PC-3 (cell line): ENCODE measurements around the gene MPP2. TPM values are rescaled to one million over a fixed set of nuclear protein-coding genes. Genes with fewer than 3 reads are reported as not detected.
"Not testable (repeated sequence)": the region's sequence is repeated elsewhere in the genome, so short reads cannot be mapped to it uniquely, and the experiment has no call there.

Experiments
- ATAC-seq: fragments of 200-7000 bp; cut with Tn5 transposase; 2 replicates; pipeline ENCODE4 v1.9.1; 2020; ENCODE audit warnings: mild to moderate bottlenecking, moderate library complexity
- BruUV-seq: library from RNA; stranded (reverse); fragments of 400-500 nt; replicated peaks from 2 replicates; lab custom pipeline; 2021; lab: Mats Ljungman, UMichigan
- CTCF ChIA-PET: fragments of 300-600 bp; sonication (Branson Sonifier 250); formaldehyde crosslinking; loops from one replicate; lab custom pipeline; 2022; ENCODE audit warnings: antibody characterized with exemption; lab: Charles Lee
- POLR2A ChIA-PET: fragments of 300-600 bp; sonication (Branson Sonifier 250); formaldehyde crosslinking; loops from one replicate; lab custom pipeline; 2022; ENCODE audit warnings: antibody characterized with exemption; ENCODE audit not compliant: unreplicated experiment; lab: Charles Lee
- DNase-seq: peaks from one replicate; pipeline ENCODE4 v3.0.0-alpha.2; 2015
- H2AFZ ChIP-seq: fragments of 300-600 bp; sonication (generic); 2 replicates; pipeline ENCODE4 v1.6.0; 2016; ENCODE audit warnings: antibody characterized with exemption, low read length
- H3F3A ChIP-seq: fragments of 300-600 bp; sonication (generic); one replicate; pipeline ENCODE4 v1.6.0; 2017; ENCODE audit warnings: antibody characterized with exemption, low read length, control low read depth, mild to moderate bottlenecking; ENCODE audit not compliant: unreplicated experiment
- H3K27ac ChIP-seq: fragments of 300-600 bp; sonication (generic); 2 replicates; pipeline ENCODE4 v1.5.1; 2016; ENCODE audit warnings: mild to moderate bottlenecking, low read length
- H3K27me3 ChIP-seq: fragments of 300-600 bp; sonication (generic); 2 replicates; pipeline ENCODE4 v1.6.1; 2016; ENCODE audit warnings: low read length, mixed read lengths
- H3K36me3 ChIP-seq: fragments of 300-600 bp; sonication (generic); 2 replicates; pipeline ENCODE4 v1.6.1; 2016; ENCODE audit warnings: low read depth, mixed run types, low read length, mixed read lengths
- H3K4me1 ChIP-seq: fragments of 300-600 bp; sonication (generic); 2 replicates; pipeline ENCODE4 v1.5.1; 2016; ENCODE audit warnings: low read length; ENCODE audit not compliant: insufficient read depth
- H3K4me2 ChIP-seq: fragments of 300-600 bp; sonication (generic); 2 replicates; pipeline ENCODE4 v1.6.0; 2016; ENCODE audit warnings: low read length
- H3K4me3 ChIP-seq: fragments of 300-600 bp; sonication (generic); 2 replicates; pipeline ENCODE4 v1.5.1; 2016; ENCODE audit warnings: mild to moderate bottlenecking, low read length, mixed read lengths
- H3K79me2 ChIP-seq: fragments of 300-600 bp; sonication (generic); 2 replicates; pipeline ENCODE4 v1.6.1; 2017; ENCODE audit warnings: low read length, mixed read lengths
- H3K9ac ChIP-seq: fragments of 300-600 bp; sonication (generic); 2 replicates; pipeline ENCODE4 v1.6.0; 2016; ENCODE audit warnings: mild to moderate bottlenecking, low read length
- H3K9me2 ChIP-seq: fragments of 300-600 bp; sonication (generic); replicated peaks from 2 replicates; pipeline ENCODE4 v1.6.1; 2016; ENCODE audit warnings: mixed run types, low read length, mixed read lengths
- H3K9me3 ChIP-seq: fragments of 300-600 bp; sonication (generic); 2 replicates; pipeline ENCODE4 v1.6.1; 2016; ENCODE audit warnings: low read length, mixed read lengths
- H4K20me1 ChIP-seq: fragments of 300-600 bp; sonication (generic); 2 replicates; pipeline ENCODE4 v1.6.1; 2016; ENCODE audit warnings: low read length, mixed read lengths
- EZH2 ChIP-seq: fragments of 300-600 bp; sonication (generic); IDR thresholded peaks from one replicate; pipeline ENCODE4 v1.6.1; 2017; ENCODE audit warnings: antibody characterized with exemption, mild to moderate bottlenecking, low read length; ENCODE audit not compliant: unreplicated experiment
- EZH2phosphoT487 ChIP-seq: fragments of 300-600 bp; sonication (generic); IDR thresholded peaks from 2 replicates; pipeline ENCODE4 v1.6.1; 2018; ENCODE audit warnings: mild to moderate bottlenecking, antibody characterized with exemption, low read length, borderline replicate concordance
- intact Hi-C: fragments of 100-400 bp; cut with micrococcal nuclease; formaldehyde crosslinking; loops from 2 replicates; pipeline ENCODE4 v1.9.0; 2023
- total RNA-seq: library from RNA; depleted of rRNA; stranded (reverse); fragments of >200 nt; gene quantifications from 2 replicates; pipeline ENCODE4 v1.2.3, GENCODE V29; 2014
- TF ChIP-seq, protein P1 (sequence below): fragments of 300-600 bp; sonication (generic); conservative IDR thresholded peaks from 2 replicates; pipeline ENCODE4 v1.5.1; 2017; ENCODE audit warnings: antibody characterized with exemption, low read depth, mild to moderate bottlenecking, low read length

MPP2 gene
- total RNA-seq, 1 experiment from 2014 or later = 8.2 TPM

DNA sequence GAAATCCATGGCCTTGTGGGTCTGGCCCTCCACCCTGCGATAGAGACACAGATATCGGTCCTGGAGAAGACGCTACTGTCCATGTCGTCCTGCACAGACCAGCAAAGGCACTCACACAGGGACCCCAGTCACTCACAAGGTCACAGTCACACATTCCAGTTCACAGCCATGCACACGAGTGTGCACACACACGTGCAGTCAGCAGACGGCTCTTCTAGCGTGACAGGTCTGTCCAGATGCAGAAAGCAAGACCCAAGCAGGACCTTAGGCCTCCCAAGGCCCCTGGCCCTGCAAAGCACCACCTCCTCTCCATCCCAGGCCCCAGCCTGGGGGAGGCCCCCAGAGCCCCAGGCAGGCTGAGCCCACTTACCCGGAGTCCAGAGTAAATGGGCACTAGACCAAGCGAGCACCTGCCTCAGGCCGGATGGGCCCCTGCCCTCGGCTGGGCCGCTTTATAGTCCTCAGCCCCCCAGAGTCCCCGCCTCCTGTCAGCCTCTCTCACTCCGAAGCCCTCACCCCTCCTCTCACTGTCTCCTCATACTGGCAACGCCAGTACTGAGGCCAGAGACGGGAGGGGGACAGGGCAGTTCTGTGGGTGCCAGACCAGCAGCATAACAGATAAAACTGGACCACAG lies 34.8 kb upstream of the MPP2 start, which contains the start of gene PPY:
Gene PPY (minus strand): TSS at position 426 of the 635 bp plus-strand sequence. CDS start 822 bp downstream, outside the sequence.
- Histone ChIP-seq H4K20me1 (no peaks in the 10 kb centered on the region), H3K79me2 (no peaks in the 10 kb centered on the region), H2AFZ (no peak within 1 kb of the TSS), H3K9me2 (no peaks in the 10 kb centered on the region), H3F3A (no peaks in the 10 kb centered on the region), H3K9ac (no peak within 1 kb of the TSS), H3K27ac (no peak within 1 kb of the TSS), H3K9me3 (no peaks in the 10 kb centered on the region), H3K27me3 (no peaks in the 10 kb centered on the region), H3K4me2 (no peak within 1 kb of the TSS), H3K4me1 (no peaks in the 10 kb centered on the region), H3K36me3 (no peaks in the 10 kb centered on the region), H3K4me3 (no peak within 1 kb of the TSS)
- ChIA-PET POLR2A (no interaction called here), CTCF (no interaction called here)
- DNase-seq (no peak), ATAC-seq (no peak)
- intact Hi-C loops = no loop called here
- TF ChIP-seq EZH2 = no peak
- BruUV-seq = no TSS peak

DNA sequence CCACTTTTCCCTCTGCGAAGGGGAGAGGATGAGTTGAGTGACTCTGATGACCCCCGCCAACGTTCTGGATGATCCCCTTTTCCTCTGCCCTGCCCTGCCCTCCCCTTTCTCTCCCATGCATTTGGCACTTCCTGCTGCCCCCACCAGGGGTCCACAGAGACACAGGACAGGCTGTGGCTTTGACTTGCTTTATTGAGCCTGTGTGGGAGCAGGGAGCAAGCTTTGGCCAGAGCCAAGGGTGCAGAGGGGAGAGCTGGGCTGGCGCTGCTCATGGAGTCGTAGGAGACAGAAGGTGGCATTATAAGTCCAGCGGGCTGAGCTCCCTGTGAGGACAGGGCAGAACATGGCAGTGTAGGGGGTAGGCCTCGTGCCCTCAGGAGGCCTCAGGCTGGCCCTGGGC lies 33.3 kb upstream of the MPP2 start:
- DNase-seq = peak; percentile 60
- BruUV-seq = no TSS peak
- H4K20me1 ChIP-seq = no peaks in the 10 kb centered on the region

DNA sequence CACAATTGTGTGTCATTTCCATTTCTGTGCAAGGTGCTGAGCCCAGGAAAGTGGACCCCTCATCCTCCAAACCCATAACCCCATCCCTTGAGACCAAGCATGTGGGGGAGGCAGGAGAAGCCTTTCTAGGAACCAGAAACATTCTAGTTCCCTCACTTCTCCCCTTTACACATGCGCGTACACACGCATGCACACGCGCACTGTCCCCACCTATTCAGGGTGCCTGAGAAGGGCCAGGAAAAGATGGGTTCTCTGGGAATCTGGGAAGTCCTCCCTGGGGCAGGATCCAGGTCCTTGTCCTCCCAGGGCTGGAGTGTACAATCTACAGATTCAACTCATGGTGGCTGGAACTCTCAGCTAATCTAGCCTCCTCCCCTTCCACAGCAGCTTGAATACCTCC lies 32.5 kb upstream of the MPP2 start:
- H3K79me2 ChIP-seq = no peaks in the 10 kb centered on the region
- DNase-seq (no peak), ATAC-seq (no peak)
- no TSS peak for BruUV-seq
- ChIA-PET POLR2A (no interaction called here), CTCF (no interaction called here)
- H2AFZ ChIP-seq = no peak overlapping the region
- H3K4me3 ChIP-seq = no peak overlapping the region
- H3K9me3 ChIP-seq = no peaks in the 10 kb centered on the region
- no peak overlapping the region for H3K4me2 ChIP-seq
- no peaks in the 10 kb centered on the region for H3K27me3 ChIP-seq
- H3K27ac ChIP-seq = no peak overlapping the region
- peaks cover 3% of the 10 kb centered on the region; the same call in 1 of the 2 replicates for H3K4me1 ChIP-seq
- H3K36me3 ChIP-seq = no peaks in the 10 kb centered on the region
- no peak overlapping the region for H3K9ac ChIP-seq
- H4K20me1 ChIP-seq = no peaks in the 10 kb centered on the region
- intact Hi-C loops = no loop called here
- no peaks in the 10 kb centered on the region for H3F3A ChIP-seq
- H3K9me2 ChIP-seq = no peaks in the 10 kb centered on the region
- TF ChIP-seq EZH2phosphoT487 (no peak), EZH2 (no peak)
- TF ChIP-seq, protein P1, sequence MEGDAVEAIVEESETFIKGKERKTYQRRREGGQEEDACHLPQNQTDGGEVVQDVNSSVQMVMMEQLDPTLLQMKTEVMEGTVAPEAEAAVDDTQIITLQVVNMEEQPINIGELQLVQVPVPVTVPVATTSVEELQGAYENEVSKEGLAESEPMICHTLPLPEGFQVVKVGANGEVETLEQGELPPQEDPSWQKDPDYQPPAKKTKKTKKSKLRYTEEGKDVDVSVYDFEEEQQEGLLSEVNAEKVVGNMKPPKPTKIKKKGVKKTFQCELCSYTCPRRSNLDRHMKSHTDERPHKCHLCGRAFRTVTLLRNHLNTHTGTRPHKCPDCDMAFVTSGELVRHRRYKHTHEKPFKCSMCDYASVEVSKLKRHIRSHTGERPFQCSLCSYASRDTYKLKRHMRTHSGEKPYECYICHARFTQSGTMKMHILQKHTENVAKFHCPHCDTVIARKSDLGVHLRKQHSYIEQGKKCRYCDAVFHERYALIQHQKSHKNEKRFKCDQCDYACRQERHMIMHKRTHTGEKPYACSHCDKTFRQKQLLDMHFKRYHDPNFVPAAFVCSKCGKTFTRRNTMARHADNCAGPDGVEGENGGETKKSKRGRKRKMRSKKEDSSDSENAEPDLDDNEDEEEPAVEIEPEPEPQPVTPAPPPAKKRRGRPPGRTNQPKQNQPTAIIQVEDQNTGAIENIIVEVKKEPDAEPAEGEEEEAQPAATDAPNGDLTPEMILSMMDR = no peak

More for the DNA sequence above, 33.3 kb upstream of the MPP2 start:
- H3K9me2 ChIP-seq = no peaks in the 10 kb centered on the region
- H3F3A ChIP-seq = no peaks in the 10 kb centered on the region
- no peaks in the 10 kb centered on the region for H3K36me3 ChIP-seq
- H3K27ac ChIP-seq = no peak overlapping the region
- no peaks in the 10 kb centered on the region for H3K79me2 ChIP-seq
- peak; percentile 31; the same call in 1 of the 2 replicates for ATAC-seq
- intact Hi-C loops = no loop called here
- ChIA-PET CTCF (interaction anchor here (0.6 kb wide), 1 partner anchor 228 kb away, joined by 3 read pairs; no protein-coding TSS in a partner anchor), POLR2A (no interaction called here)
- H3K4me3 ChIP-seq = no peak overlapping the region
- H3K4me2 ChIP-seq = no peak overlapping the region
- H3K9ac ChIP-seq = no peak overlapping the region
- peaks cover 3% of the 10 kb centered on the region; the same call in 1 of the 2 replicates for H3K4me1 ChIP-seq
- no peak for TF ChIP-seq EZH2phosphoT487
- TF ChIP-seq, protein P1 = peak; percentile 70
- H3K9me3 ChIP-seq = no peaks in the 10 kb centered on the region
- H2AFZ ChIP-seq = no peak overlapping the region
- no peaks in the 10 kb centered on the region for H3K27me3 ChIP-seq

DNA sequence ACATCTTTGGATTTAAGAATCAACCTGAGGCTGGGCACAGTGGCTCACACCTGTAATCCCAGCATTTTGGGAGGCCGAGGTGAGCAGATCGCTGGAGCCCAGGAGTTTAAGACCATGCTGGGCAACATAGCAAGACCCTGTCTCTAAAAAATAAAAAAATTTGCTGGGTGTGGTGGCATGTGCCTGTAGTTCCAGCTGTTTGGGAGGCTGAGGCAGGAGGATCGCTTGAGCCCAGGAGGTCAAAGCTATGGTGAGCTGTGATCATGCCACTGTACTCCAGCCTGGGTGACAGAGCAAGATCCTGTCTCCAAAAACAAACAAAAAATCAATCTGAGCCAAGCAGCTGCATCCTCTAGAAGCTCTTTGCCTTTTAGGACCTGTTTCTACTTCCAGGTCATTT lies 32.1 kb upstream of the MPP2 start:
- ATAC-seq, H4K20me1 ChIP-seq, DNase-seq, H2AFZ ChIP-seq, H3K9ac ChIP-seq, BruUV-seq, H3K9me2 ChIP-seq, H3K9me3 ChIP-seq, H3K4me1 ChIP-seq, H3K27ac ChIP-seq, CTCF ChIA-PET, H3K4me3 ChIP-seq, intact Hi-C loops, H3K79me2 ChIP-seq, H3F3A ChIP-seq, H3K27me3 ChIP-seq, H3K36me3 ChIP-seq, POLR2A ChIA-PET, H3K4me2 ChIP-seq: not testable (repeated sequence)
